T-cell (primary cell): ENCODE data around the gene EEFSEC. TPM values are rescaled to one million over a fixed set of nuclear protein-coding genes. Genes with fewer than 3 reads are reported as not detected.

Source experiments
- ATAC-seq, 4 experiments: fragments of 200-7000 bp in 3 of 4; fragments of 150-1000 bp in 1 of 4; cut with Tn5 transposase; replicated peaks in 1 of 4; 1 replicate in 3 of 4; 2 replicates in 1 of 4; pipeline ENCODE4 v1.10.0; 2021; ENCODE audit warnings: moderate library complexity in 3 of 4, mild to moderate bottlenecking in 2 of 4, moderate number of reproducible peaks in 1 of 4
- CTCF ChIA-PET, 2 donors: fragments of 300-600 bp; sonication (Branson Sonifier 250); formaldehyde crosslinking; loops; one replicate each; lab custom pipeline; 2022; ENCODE audit warnings: antibody characterized with exemption in 2 of 2; lab: Charles Lee
- POLR2A ChIA-PET, 2 donors: fragments of 300-600 bp; sonication (Branson Sonifier 250); formaldehyde crosslinking; loops; one replicate each; lab custom pipeline; 2022; ENCODE audit warnings: antibody characterized with exemption in 2 of 2; lab: Charles Lee
- DNase-seq, 35 experiments: peaks; one replicate each; pipeline versions ENCODE4 v3.0.0 to v3.0.0-alpha.2; 2013 to 2023
- H3K27ac ChIP-seq: one replicate; pipeline ENCODE4 v1.5.1; 2013; ENCODE audit warnings: low read length
- H3K27me3 ChIP-seq, 2 experiments: replicated peaks in 1 of 2; 1 replicate in 1 of 2; 2 replicates in 1 of 2; pipeline versions ENCODE4 v1.6.1 to v1.7.0; 2013; ENCODE audit warnings: low read length in 1 of 2, mixed read lengths in 1 of 2; ENCODE audit not compliant: control insufficient read depth in 2 of 2, insufficient read depth in 2 of 2; ENCODE audit errors: extremely low read depth in 1 of 2
- H3K36me3 ChIP-seq, 2 donors: 1 replicate in 1 of 2; 2 replicates in 1 of 2; pipeline versions ENCODE4 v1.6.1 to v1.7.0; 2013; ENCODE audit warnings: low read length in 1 of 2; ENCODE audit not compliant: control insufficient read depth in 2 of 2, insufficient read depth in 1 of 2; ENCODE audit errors: extremely low read depth in 1 of 2
- H3K4me1 ChIP-seq, 2 experiments: 1 replicate in 1 of 2; 2 replicates in 1 of 2; pipeline versions ENCODE4 v1.6.1 to v1.7.0; 2013; ENCODE audit warnings: low read length in 2 of 2, mixed read lengths in 1 of 2; ENCODE audit not compliant: insufficient read depth in 2 of 2, control insufficient read depth in 1 of 2; ENCODE audit errors: extremely low read depth in 1 of 2
- H3K4me3 ChIP-seq, 2 donors: 1 replicate in 1 of 2; 2 replicates in 1 of 2; pipeline versions ENCODE4 v1.5.1 to v1.7.0; 2013; ENCODE audit warnings: mild to moderate bottlenecking in 2 of 2, low read length in 1 of 2, moderate library complexity in 1 of 2; ENCODE audit not compliant: control insufficient read depth in 1 of 2; ENCODE audit errors: extremely low read depth in 1 of 2
- H3K9me3 ChIP-seq: 2 replicates; pipeline ENCODE4 v1.7.0; 2013
- H3K27ac Mint-ChIP-seq, 2 donors: one replicate each; pipeline ENCODE4 v1.8.0; 2020 to 2021; ENCODE audit warnings: mild to moderate bottlenecking in 2 of 2, mixed read lengths in 2 of 2
- H3K27me3 Mint-ChIP-seq, 2 donors: one replicate each; pipeline ENCODE4 v1.8.0; 2021 to 2022; ENCODE audit warnings: mixed read lengths in 2 of 2
- H3K36me3 Mint-ChIP-seq: one replicate; pipeline ENCODE4 v1.8.0; 2021; ENCODE audit warnings: mixed read lengths
- H3K4me1 Mint-ChIP-seq, 3 donors: one replicate each; pipeline ENCODE4 v1.8.0; 2020 to 2022; ENCODE audit warnings: mixed read lengths in 3 of 3, mild to moderate bottlenecking in 1 of 3
- H3K4me3 Mint-ChIP-seq, 3 donors: one replicate each; pipeline ENCODE4 v1.8.0; 2020 to 2022; ENCODE audit warnings: mild to moderate bottlenecking in 3 of 3, mixed read lengths in 3 of 3, moderate library complexity in 3 of 3
- H3K9me3 Mint-ChIP-seq, 3 donors: one replicate each; pipeline ENCODE4 v1.8.0; 2020 to 2022; ENCODE audit warnings: mixed read lengths in 3 of 3
- WGBS: methylation state at CpG from one replicate; pipeline ENCODE4 v1.1.5; 2013; ENCODE audit warnings: missing lambda C conversion rate; ENCODE audit not compliant: insufficient coverage; 5-methylcytosine and 5-hydroxymethylcytosine counted together
- total RNA-seq, 35 experiments: library from RNA in 6 of 35; stranded (reverse) in 6 of 35; fragments of 120-200 nt in 1 of 35; gene quantifications; one replicate each; pipeline versions ENCODE4 v1.2.1 to v1.2.4 and lab custom pipeline; 2013 to 2026

Gene EEFSEC
- total RNA-seq, 5 donors from 2014 or later (not counting 1 experiment from before 2014, with no cell fraction given), result 15.9 to 21.1 (median 19.1) TPM

DNA sequence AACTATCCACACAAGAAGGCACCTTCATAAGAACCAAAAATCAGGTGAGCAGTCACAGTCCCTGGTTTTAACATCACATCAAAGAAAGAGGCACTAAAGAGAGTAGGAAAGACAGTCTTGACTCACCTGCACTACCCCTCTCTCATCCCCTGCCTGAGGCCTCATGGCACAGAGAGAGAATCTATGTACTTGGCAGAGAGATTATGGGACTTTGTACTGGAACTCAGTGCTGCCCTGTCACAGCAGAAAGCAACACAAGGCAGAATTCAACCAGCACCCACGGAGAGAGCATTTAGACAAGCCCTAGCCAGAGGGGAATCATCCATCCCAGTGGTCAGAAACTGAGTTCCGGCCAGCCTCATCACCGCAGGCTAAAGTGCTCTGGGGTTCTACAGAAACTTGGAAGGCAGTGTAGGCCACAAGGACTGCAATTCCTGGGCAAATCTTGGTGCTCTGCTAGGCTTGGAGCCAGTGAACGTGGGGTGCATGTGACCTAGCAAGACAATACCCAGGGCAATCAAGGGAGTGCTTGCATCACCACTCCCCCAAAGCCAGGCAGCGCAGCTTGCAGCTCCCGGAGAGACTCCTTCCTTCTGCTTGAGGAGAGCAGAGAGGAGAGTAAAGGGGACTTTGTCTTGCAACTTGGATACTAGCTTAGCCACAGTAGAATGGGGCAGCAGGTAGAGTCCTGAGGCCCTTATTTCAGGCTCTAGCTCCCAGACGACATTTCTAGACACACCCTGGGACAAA, 21.2 kb upstream of the EEFSEC start:
- ChIA-PET POLR2A (no interaction called here), CTCF (interaction anchor here (0.6 to 3.6 kb wide), 6 partner anchors 9 to 115 kb away, joined by 4 to 53 read pairs (median 16); partner anchors contain the start of genes EEFSEC (in 1 of the 2) and RUVBL1 (in 1 of the 2))
- H3K9me3 Mint-ChIP-seq, result peaks cover 0 to 3% (median 0%) of the 10 kb centered on the region in 3 donors
- peaks cover 3 to 6% of the 10 kb centered on the region in 2 donors for H3K27me3 Mint-ChIP-seq
- Histone ChIP-seq H3K9me3 (no peaks in the 10 kb centered on the region), H3K36me3 (no peaks in the 10 kb centered on the region), H3K4me3 (no peak overlapping the region), H3K27ac (no peak overlapping the region), H3K4me1 (no peaks in the 10 kb centered on the region), H3K27me3 (peaks cover 0 to 9% of the 10 kb centered on the region in 2 experiments)
- no peaks in the 10 kb centered on the region for H3K4me1 Mint-ChIP-seq
- ATAC-seq (no peak), DNase-seq (no peak)
- H3K27ac Mint-ChIP-seq, result no peak overlapping the region
- H3K36me3 Mint-ChIP-seq, result peaks cover 3% of the 10 kb centered on the region
- H3K4me3 Mint-ChIP-seq, result no peak overlapping the region
- 91% methylated on average over 7 of the region's 7 CpGs for WGBS

- no peaks in the 10 kb centered on the region for H3K4me1 ChIP-seq
Observed at GRCh38 chr3:128133273-128133883, 19.9 kb upstream of the EEFSEC start.

GRCh38 chr3:128143496-128143895, 9.8 kb upstream of the EEFSEC start:
- no peak for DNase-seq
- ATAC-seq, result no peak
- peaks cover 0 to 4% of the 10 kb centered on the region in 2 donors for H3K27me3 Mint-ChIP-seq
- WGBS, result 84% methylated on average over 4 of the region's 4 CpGs
- no peaks in the 10 kb centered on the region for H3K4me1 ChIP-seq
- H3K9me3 ChIP-seq, result no peaks in the 10 kb centered on the region
- H3K4me3 ChIP-seq, result no peak overlapping the region
- no peaks in the 10 kb centered on the region for H3K4me1 Mint-ChIP-seq
- ChIA-PET POLR2A (interaction anchor here in 1 of 2 donors (0.6 to 1.0 kb wide), 2 partner anchors 9 to 489 kb away, joined by 3 read pairs; partner anchors contain the start of gene EEFSEC), CTCF (no interaction called here)
- no peaks in the 10 kb centered on the region for H3K36me3 ChIP-seq
- H3K27me3 ChIP-seq, result no peaks in the 10 kb centered on the region
- peaks cover 3% of the 10 kb centered on the region for H3K36me3 Mint-ChIP-seq
- no peak overlapping the region for H3K4me3 Mint-ChIP-seq
- no peak overlapping the region for H3K27ac ChIP-seq
- no peaks in the 10 kb centered on the region for H3K9me3 Mint-ChIP-seq
- H3K27ac Mint-ChIP-seq, result no peak overlapping the region

More at GRCh38 chr3:128133273-128133883, 19.9 kb upstream of the EEFSEC start:
- Mint-ChIP-seq H3K4me3 (no peak overlapping the region), H3K36me3 (peaks cover 3% of the 10 kb centered on the region), H3K27me3 (peaks cover 3 to 8% of the 10 kb centered on the region in 2 donors), H3K4me1 (no peaks in the 10 kb centered on the region), H3K27ac (no peak overlapping the region), H3K9me3 (peaks cover 0 to 3% (median 0%) of the 10 kb centered on the region in 3 donors)
- H3K27ac ChIP-seq, result no peak overlapping the region
- DNase-seq (peak in 26 of 35 experiments; percentile 14 to 72 (median 37)), ATAC-seq (peak; percentile 37 to 71 (median 66))
- no peaks in the 10 kb centered on the region for H3K36me3 ChIP-seq
- no peak overlapping the region for H3K4me3 ChIP-seq
- peaks cover 0 to 9% of the 10 kb centered on the region in 2 experiments for H3K27me3 ChIP-seq
- ChIA-PET CTCF (interaction anchor here (0.5 to 3.6 kb wide), 10 partner anchors 11 to 53 kb away, joined by 3 to 53 read pairs (median 8); partner anchors contain the start of genes EEFSEC (in 1 of the 2) and RUVBL1 (in 1 of the 2)), POLR2A (no interaction called here)
- H3K9me3 ChIP-seq, result no peaks in the 10 kb centered on the region
- 100% methylated on average over 1 of the region's 3 CpGs for WGBS

DNA sequence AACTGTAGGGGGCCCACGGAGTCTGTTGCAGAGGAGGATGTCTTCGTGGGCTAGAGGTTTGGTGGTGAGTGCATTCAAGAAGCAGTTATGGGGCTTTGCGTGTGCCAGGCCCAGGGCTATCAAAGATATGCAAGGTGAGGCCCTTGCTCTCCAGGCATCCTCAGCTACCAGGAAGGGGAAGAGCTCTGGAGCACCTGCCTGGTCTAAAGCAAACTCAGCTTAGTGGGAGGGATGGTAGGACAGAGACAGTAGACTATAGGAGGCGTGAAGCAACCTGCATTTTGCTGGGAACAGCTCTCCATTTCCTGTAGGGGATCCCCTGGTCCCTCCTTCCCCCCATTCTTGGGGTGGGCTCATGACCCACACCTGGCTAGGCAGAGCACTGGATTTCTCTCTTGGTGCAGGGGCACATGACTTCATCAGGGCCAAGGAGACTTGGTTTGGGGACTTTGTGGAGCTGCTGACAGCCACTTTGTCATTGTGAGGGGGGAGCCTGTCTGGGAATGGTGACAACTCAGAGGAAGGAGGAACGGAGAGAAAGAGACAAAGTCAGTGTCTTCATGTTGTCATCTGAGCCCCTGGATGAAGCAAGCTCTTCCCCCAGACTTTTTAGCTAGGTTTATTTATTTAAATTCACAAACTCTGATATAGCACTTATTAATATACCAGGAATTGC, 8.6 kb upstream of the EEFSEC start:
- Mint-ChIP-seq H3K27me3 (peaks cover 0 to under 1% of the 10 kb centered on the region in 2 donors), H3K4me1 (no peaks in the 10 kb centered on the region), H3K36me3 (peaks cover 3% of the 10 kb centered on the region), H3K27ac (no peak overlapping the region), H3K9me3 (no peaks in the 10 kb centered on the region), H3K4me3 (no peak overlapping the region)
- DNase-seq, result no peak
- no peak for ATAC-seq
- H3K27me3 ChIP-seq, result no peaks in the 10 kb centered on the region
- ChIA-PET CTCF (interaction anchor here in 1 of 2 donors (0.7 kb wide), 1 partner anchor 11 kb away, joined by 4 read pairs; no protein-coding TSS in a partner anchor), POLR2A (no interaction called here)
- no peaks in the 10 kb centered on the region for H3K9me3 ChIP-seq
- no peak overlapping the region for H3K27ac ChIP-seq
- no peak overlapping the region for H3K4me3 ChIP-seq
- H3K36me3 ChIP-seq, result no peaks in the 10 kb centered on the region
- WGBS, result 72% methylated on average over 4 of the region's 5 CpGs
- no peaks in the 10 kb centered on the region for H3K4me1 ChIP-seq

- no peaks in the 10 kb centered on the region for H3K9me3 Mint-ChIP-seq
- Histone ChIP-seq H3K4me1 (no peaks in the 10 kb centered on the region), H3K4me3 (no peak overlapping the region), H3K27ac (no peak overlapping the region), H3K9me3 (no peaks in the 10 kb centered on the region), H3K27me3 (no peaks in the 10 kb centered on the region), H3K36me3 (no peaks in the 10 kb centered on the region)
- DNase-seq (no peak), ATAC-seq (no peak)
- POLR2A ChIA-PET, result no interaction called here
- H3K27ac Mint-ChIP-seq, result no peak overlapping the region
- 31% methylated on average over 4 of the region's 6 CpGs for WGBS
- H3K36me3 Mint-ChIP-seq, result peaks cover 3% of the 10 kb centered on the region
- CTCF ChIA-PET, result no interaction called here
- H3K4me3 Mint-ChIP-seq, result no peak overlapping the region
- H3K27me3 Mint-ChIP-seq, result no peaks in the 10 kb centered on the region
- H3K4me1 Mint-ChIP-seq, result no peaks in the 10 kb centered on the region
Observed at GRCh38 chr3:128145279-128145678, 8.0 kb upstream of the EEFSEC start.

GRCh38 chr3:128146201-128146600, 7.1 kb upstream of the EEFSEC start:
- no peak overlapping the region for H3K4me3 ChIP-seq
- H3K27me3 Mint-ChIP-seq, result no peaks in the 10 kb centered on the region
- 95% methylated on average over 13 of the region's 14 CpGs for WGBS
- DNase-seq (no peak), ATAC-seq (no peak)
- H3K4me3 Mint-ChIP-seq, result no peak overlapping the region
- H3K4me1 ChIP-seq, result no peaks in the 10 kb centered on the region
- no peaks in the 10 kb centered on the region for H3K9me3 ChIP-seq
- H3K27ac ChIP-seq, result no peak overlapping the region
- no peaks in the 10 kb centered on the region for H3K36me3 ChIP-seq
- ChIA-PET POLR2A (no interaction called here), CTCF (no interaction called here)
- no peaks in the 10 kb centered on the region for H3K27me3 ChIP-seq
- H3K9me3 Mint-ChIP-seq, result no peaks in the 10 kb centered on the region
- peaks cover 3% of the 10 kb centered on the region for H3K36me3 Mint-ChIP-seq
- no peak overlapping the region for H3K27ac Mint-ChIP-seq
- H3K4me1 Mint-ChIP-seq, result no peaks in the 10 kb centered on the region
